A549 (cell line): ENCODE data around the gene FANCC. TPM values are rescaled to one million over a fixed set of nuclear protein-coding genes. Genes with fewer than 3 reads are reported as not detected.

Experiments used
- ATAC-seq, 2 experiments: fragments of 200-7000 bp in 1 of 2; fragments of >200 bp in 1 of 2; cut with Nextera tagmentation in 1 of 2; cut with Tn5 transposase in 1 of 2; 3 replicates each; pipeline versions ENCODE4 v1.8.0 to v1.9.1; 2018 to 2020; ENCODE audit warnings: mild to moderate bottlenecking in 1 of 2, moderate library complexity in 1 of 2
- CTCF ChIA-PET: fragments of 300-600 bp; sonication (Branson Sonifier 250); formaldehyde crosslinking; extraction: SDS; loops from one replicate; lab custom pipeline; 2021; ENCODE audit warnings: antibody characterized with exemption, inconsistent platforms; lab: Yijun Ruan, JAX
- POLR2A ChIA-PET: fragments of 350-600 bp; formaldehyde crosslinking; extraction: SDS; loops from one replicate; lab custom pipeline; 2021; ENCODE audit warnings: antibody characterized with exemption, inconsistent platforms; lab: Yijun Ruan, JAX
- DNase-seq, 2 experiments: peaks; one replicate each; pipeline versions ENCODE4 v3.0.0 to v3.0.0-alpha.2; 2011 to 2016; ENCODE audit warnings: low read depth in 1 of 2, low spot score in 1 of 2
- FAIRE-seq: peaks from 2 replicates; lab custom pipeline; 2011; peaks lifted over from hg19 to GRCh38; lab: Jason Lieb, UNC
- H3K27ac ChIP-seq, 2 experiments: fragments of >200 bp; sonication (Bioruptor Twin); formaldehyde crosslinking; 3 replicates each; pipeline ENCODE4 v1.5.1; 2016 to 2017
- H3K4me1 ChIP-seq: fragments of >200 bp; sonication (Bioruptor Twin); formaldehyde crosslinking; 3 replicates; pipeline ENCODE4 v1.6.1; 2016
- H3K4me2 ChIP-seq: fragments of >200 bp; sonication (Bioruptor Twin); formaldehyde crosslinking; 3 replicates; pipeline ENCODE4 v1.6.1; 2016
- H3K4me3 ChIP-seq: fragments of >200 bp; sonication (Bioruptor Twin); formaldehyde crosslinking; 3 replicates; pipeline ENCODE4 v1.5.1; 2016
- H3K9me3 ChIP-seq: fragments of >200 bp; sonication (Bioruptor Twin); formaldehyde crosslinking; 3 replicates; pipeline ENCODE4 v1.6.1; 2016
- CEBPB ChIP-seq, 2 experiments: fragments of >200 bp in 1 of 2; sonication (Bioruptor Twin) in 1 of 2; formaldehyde crosslinking in 1 of 2; IDR thresholded peaks; 2 replicates each; pipeline ENCODE4 v1.6.1; 2012 to 2016
- EHMT2 ChIP-seq: fragments of 200-600 bp; sonication (generic); IDR thresholded peaks from 2 replicates; pipeline ENCODE4 v1.6.1; 2016; ENCODE audit warnings: antibody characterized with exemption, low read depth, mild to moderate bottlenecking, moderate library complexity
- ESRRA ChIP-seq: fragments of 150-350 bp; IDR thresholded peaks from 2 replicates; pipeline ENCODE4 v1.6.1; 2014; ENCODE audit warnings: mild to moderate bottlenecking, low read length, borderline replicate concordance
- HEYL ChIP-seq: fragments of 250-450 bp; sonication (Bioruptor Pico); IDR thresholded peaks from 2 replicates; pipeline ENCODE4 v1.8.0; 2021; ENCODE audit warnings: mild to moderate bottlenecking, moderate library complexity
- HOXA7 ChIP-seq: fragments of 250-450 bp; sonication (Bioruptor Pico); IDR thresholded peaks from 2 replicates; pipeline ENCODE4 v1.5.0; 2020; ENCODE audit warnings: mild to moderate bottlenecking, moderate library complexity
- HOXB5 ChIP-seq: fragments of 250-450 bp; sonication (Bioruptor Pico); IDR thresholded peaks from 2 replicates; pipeline ENCODE4 v1.5.0; 2020; ENCODE audit warnings: mild to moderate bottlenecking, moderate library complexity
- KDM5A ChIP-seq: fragments of 200-600 bp; sonication (generic); IDR thresholded peaks from 2 replicates; pipeline ENCODE4 v1.6.1; 2016; ENCODE audit warnings: antibody characterized with exemption, mild to moderate bottlenecking
- PHF8 ChIP-seq: fragments of 200-600 bp; sonication (generic); IDR thresholded peaks from 2 replicates; pipeline ENCODE4 v1.6.1; 2016; ENCODE audit warnings: low read depth, mild to moderate bottlenecking, antibody characterized with exemption, moderate library complexity, borderline replicate concordance
- POLR2AphosphoS2 ChIP-seq: conservative IDR thresholded peaks from 2 replicates; pipeline ENCODE4 v1.6.1; 2012; ENCODE audit warnings: low read length, improper control_type of control experiment, inconsistent platforms
- RAD21 ChIP-seq, 2 experiments: fragments of >200 bp in 1 of 2; sonication (Bioruptor Twin) in 1 of 2; formaldehyde crosslinking in 1 of 2; IDR thresholded peaks in 1 of 2; conservative IDR thresholded peaks in 1 of 2; 2 replicates in 1 of 2; 3 replicates in 1 of 2; pipeline ENCODE4 v1.6.1; 2012 to 2018; ENCODE audit warnings: inconsistent platforms in 1 of 2
- RCOR1 ChIP-seq: fragments of 150-350 bp; IDR thresholded peaks from 2 replicates; pipeline ENCODE4 v1.6.1; 2014; ENCODE audit warnings: antibody characterized with exemption, low read length, low read depth
- TFCP2L1 ChIP-seq: fragments of 250-450 bp; sonication (Bioruptor Pico); IDR thresholded peaks from 2 replicates; pipeline ENCODE4 v1.5.0; 2021; ENCODE audit warnings: mild to moderate bottlenecking
- TP53 ChIP-seq: fragments of 250-450 bp; sonication (Bioruptor Pico); IDR thresholded peaks from 2 replicates; pipeline ENCODE4 v1.5.0; 2021; ENCODE audit warnings: mild to moderate bottlenecking, moderate library complexity
- ZC3H11A ChIP-seq: fragments of 450-650 bp; IDR thresholded peaks from 2 replicates; pipeline ENCODE4 v1.6.1; 2014; ENCODE audit warnings: antibody characterized with exemption, mild to moderate bottlenecking
- WGBS: methylation state at CpG from one replicate; pipeline ENCODE4 v1.1.6; 2017; ENCODE audit errors: missing lambda C conversion rate; 5-methylcytosine and 5-hydroxymethylcytosine counted together
- polyA plus RNA-seq, 4 experiments: library from polyadenylated mRNA; depleted of rRNA in 3 of 4; stranded (reverse); fragments of >200 nt; fragmentation: RNase III in 1 of 4; extraction: RNeasy Plus Mini Kit Qiagen cat#74134 plus additional on column Dnase treatment in 1 of 4; gene quantifications; 2 replicates in 3 of 4; 3 replicates in 1 of 4; pipeline ENCODE4 v1.2.3, GENCODE V29; 2011 to 2017
- TF ChIP-seq, protein P1 (sequence below): fragments of >200 bp; sonication (Bioruptor Twin); formaldehyde crosslinking; IDR thresholded peaks from 3 replicates; pipeline ENCODE4 v1.5.1; 2016
- TF ChIP-seq, protein P2 (sequence below): IDR thresholded peaks from 2 replicates; pipeline ENCODE4 v1.6.1; 2012; ENCODE audit warnings: low read depth, borderline replicate concordance

The FANCC gene
- polyA plus RNA-seq, 2 of the 4 experiments (the other 2 are of a cell fraction), result 13.5 to 24.9 TPM

DNA sequence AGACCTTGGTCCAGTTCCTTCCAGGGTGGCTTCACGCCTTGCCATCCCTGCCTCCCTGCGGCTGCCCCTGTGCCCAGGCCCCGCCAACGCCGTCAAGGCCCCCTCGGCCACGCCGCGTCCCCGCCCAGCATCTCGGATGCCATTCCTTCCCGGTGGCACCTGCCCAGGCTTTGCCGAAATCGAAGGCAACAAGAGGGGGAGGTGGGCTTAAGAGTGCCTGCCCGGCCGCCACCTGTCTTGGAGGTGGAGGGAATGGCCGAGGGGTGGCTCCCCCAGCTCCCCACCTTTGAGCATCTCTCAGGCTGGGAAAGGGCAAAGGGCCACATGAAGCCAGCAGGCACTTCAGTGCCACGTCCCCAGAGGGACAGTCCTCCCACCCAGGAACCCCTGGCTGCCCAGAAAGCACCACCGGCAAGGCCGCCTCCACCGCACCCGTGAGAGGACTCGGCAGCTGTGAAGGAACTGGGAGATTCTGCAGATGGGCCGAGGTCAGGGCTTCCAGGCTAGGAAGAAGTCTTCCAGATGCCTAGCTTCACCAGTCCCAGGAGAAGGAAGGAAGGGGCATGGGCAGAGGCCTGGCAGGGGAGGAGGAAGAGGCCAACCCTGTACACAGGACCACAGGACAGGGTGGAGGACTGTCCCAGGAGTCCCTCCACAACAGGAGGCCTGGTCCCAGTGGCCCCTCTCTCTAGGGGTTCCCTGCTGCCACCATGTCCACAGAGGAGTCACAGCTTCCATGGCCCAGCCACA is 218.0 kb downstream of the FANCC start:
- FAIRE-seq (no peak), DNase-seq (no peak), ATAC-seq (no peak)
- Histone ChIP-seq H3K27ac (peak overlapping the region in 1 of 2 experiments; percentile 53; a peak in 4 of 6 replicates), H3K4me1 (peaks cover 35% of the 10 kb centered on the region), H3K4me3 (no peak overlapping the region), H3K9me3 (no peaks in the 10 kb centered on the region), H3K4me2 (0 out of 3 replicates have a peak overlapping the region, but pooled peaks have one; percentile 14)
- CTCF ChIA-PET, result interaction anchor here (0.9 to 1.5 kb wide), 8 partner anchors 10 to 418 kb away, joined by 3 to 6 read pairs (median 3); no protein-coding TSS in a partner anchor
- TF ChIP-seq, protein P1, sequence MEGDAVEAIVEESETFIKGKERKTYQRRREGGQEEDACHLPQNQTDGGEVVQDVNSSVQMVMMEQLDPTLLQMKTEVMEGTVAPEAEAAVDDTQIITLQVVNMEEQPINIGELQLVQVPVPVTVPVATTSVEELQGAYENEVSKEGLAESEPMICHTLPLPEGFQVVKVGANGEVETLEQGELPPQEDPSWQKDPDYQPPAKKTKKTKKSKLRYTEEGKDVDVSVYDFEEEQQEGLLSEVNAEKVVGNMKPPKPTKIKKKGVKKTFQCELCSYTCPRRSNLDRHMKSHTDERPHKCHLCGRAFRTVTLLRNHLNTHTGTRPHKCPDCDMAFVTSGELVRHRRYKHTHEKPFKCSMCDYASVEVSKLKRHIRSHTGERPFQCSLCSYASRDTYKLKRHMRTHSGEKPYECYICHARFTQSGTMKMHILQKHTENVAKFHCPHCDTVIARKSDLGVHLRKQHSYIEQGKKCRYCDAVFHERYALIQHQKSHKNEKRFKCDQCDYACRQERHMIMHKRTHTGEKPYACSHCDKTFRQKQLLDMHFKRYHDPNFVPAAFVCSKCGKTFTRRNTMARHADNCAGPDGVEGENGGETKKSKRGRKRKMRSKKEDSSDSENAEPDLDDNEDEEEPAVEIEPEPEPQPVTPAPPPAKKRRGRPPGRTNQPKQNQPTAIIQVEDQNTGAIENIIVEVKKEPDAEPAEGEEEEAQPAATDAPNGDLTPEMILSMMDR, result no peak
- no peak for TF ChIP-seq HOXB5
- TF ChIP-seq TP53 (CRISPR knock-in tag), result no peak
- no peak for TF ChIP-seq EHMT2
- TF ChIP-seq ZC3H11A, result no peak
- no peak for TF ChIP-seq PHF8
- no peak for TF ChIP-seq HOXA7 (CRISPR knock-in tag)
- TF ChIP-seq ESRRA, result no peak
- WGBS, result 92% methylated on average over 19 of the region's 24 CpGs
- POLR2A ChIA-PET, result no interaction called here

- Histone ChIP-seq H3K4me2 (no peak overlapping the region), H3K4me1 (peaks cover 35% of the 10 kb centered on the region), H3K27ac (peak overlapping the region in 1 of 2 experiments; percentile 37; a peak in 2 of 6 replicates), H3K4me3 (no peak overlapping the region), H3K9me3 (no peaks in the 10 kb centered on the region)
- FAIRE-seq, result no peak
- WGBS, result 93% methylated on average over 8 of the region's 12 CpGs
- no peak for ATAC-seq
- TF ChIP-seq POLR2AphosphoS2 (0 out of 2 replicates have a peak, but pooled peaks have one; percentile 42), TFCP2L1 (CRISPR knock-in tag) (no peak)
- TF ChIP-seq, protein P2, sequence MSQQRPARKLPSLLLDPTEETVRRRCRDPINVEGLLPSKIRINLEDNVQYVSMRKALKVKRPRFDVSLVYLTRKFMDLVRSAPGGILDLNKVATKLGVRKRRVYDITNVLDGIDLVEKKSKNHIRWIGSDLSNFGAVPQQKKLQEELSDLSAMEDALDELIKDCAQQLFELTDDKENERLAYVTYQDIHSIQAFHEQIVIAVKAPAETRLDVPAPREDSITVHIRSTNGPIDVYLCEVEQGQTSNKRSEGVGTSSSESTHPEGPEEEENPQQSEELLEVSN, result no peak
- no peak for DNase-seq
- ChIA-PET CTCF (interaction anchor here (0.6 to 1.8 kb wide), 4 partner anchors 10 to 33 kb away, joined by 3 to 6 read pairs (median 4); no protein-coding TSS in a partner anchor), POLR2A (interaction anchor here (0.6 kb wide), 1 partner anchor 1131 kb away, joined by 3 read pairs; no protein-coding TSS in a partner anchor)
These were observed 219.1 kb downstream of the FANCC start for GRCh38 chr9:95098391-95098921.

GRCh38 chr9:95097279-95097678 is 220.2 kb downstream of the FANCC start:
- TF ChIP-seq HEYL (CRISPR knock-in tag) (no peak), RAD21 (conservative IDR thresholded peaks at IDR 0.05 in 1 of 2, IDR thresholded peaks at IDR 0.05 in 1 of 2) (no peak), RCOR1 (no peak)
- Histone ChIP-seq H3K4me1 (peaks cover 46% of the 10 kb centered on the region), H3K4me2 (no peak overlapping the region), H3K9me3 (no peaks in the 10 kb centered on the region), H3K27ac (no peak overlapping the region), H3K4me3 (no peak overlapping the region)
- FAIRE-seq (no peak), ATAC-seq (no peak), DNase-seq (no peak)
- ChIA-PET CTCF (interaction anchor here (0.8 to 1.8 kb wide), 5 partner anchors 14 to 416 kb away, joined by 3 to 6 read pairs (median 3); no protein-coding TSS in a partner anchor), POLR2A (no interaction called here)
- 91% methylated on average over 7 of the region's 7 CpGs for WGBS

GRCh38 chr9:95096807-95097206 is 220.7 kb downstream of the FANCC start:
- H3K4me1 ChIP-seq, result peaks cover 51% of the 10 kb centered on the region
- peak; percentile 10 to 11; a peak in 3 of 6 replicates for ATAC-seq
- WGBS, result 74% methylated on average over 6 of the region's 6 CpGs
- DNase-seq, result no peak
- peak overlapping the region in 1 of 2 experiments; percentile 18; a peak in 1 of 6 replicates for H3K27ac ChIP-seq
- TF ChIP-seq RAD21 (conservative IDR thresholded peaks at IDR 0.05 in 1 of 2, IDR thresholded peaks at IDR 0.05 in 1 of 2) (peak; percentile 12 to 28; a peak in 2 of 5 replicates), KDM5A (no peak), CEBPB (IDR thresholded peaks at IDR 0.05) (peak; percentile 11 to 81; a peak in 3 of 4 replicates)
- ChIA-PET CTCF (interaction anchor here (0.8 to 3.0 kb wide), 11 partner anchors 10 to 416 kb away, joined by 3 to 9 read pairs (median 3); no protein-coding TSS in a partner anchor), POLR2A (no interaction called here)
- FAIRE-seq, result no peak
- no peaks in the 10 kb centered on the region for H3K9me3 ChIP-seq
- no peak overlapping the region for H3K4me2 ChIP-seq
- H3K4me3 ChIP-seq, result no peak overlapping the region
